Measurements from ENCODE around the gene TOE1. TPM values are rescaled to one million over a fixed set of nuclear protein-coding genes. Genes with fewer than 3 reads are reported as not detected.

TOE1 gene
- total RNA-seq, 1 donor from 2014 or later: 7.5 TPM

GRCh38 chr1:45346473-45346872 is 6.5 kb downstream of the TOE1 start:
- Mint-ChIP-seq H3K9me3 (ENCODE audit: unreplicated experiment) (peaks cover 2% of the 10 kb centered on the region), H3K4me3 (ENCODE audit: unreplicated experiment) (no peak overlapping the region), H3K27me3 (ENCODE audit: unreplicated experiment) (peaks cover 4% of the 10 kb centered on the region), H3K27ac (ENCODE audit: unreplicated experiment) (no peak overlapping the region), H3K36me3 (ENCODE audit: unreplicated experiment) (peaks cover 4% of the 10 kb centered on the region), H3K4me1 (ENCODE audit: low read depth, unreplicated experiment) (no peaks in the 10 kb centered on the region)
- TF ChIP-seq CTCF (IDR thresholded peaks at IDR 0.05; ENCODE audit: partially characterized antibody, unreplicated experiment): no peak
- no peak for DNase-seq

- Mint-ChIP-seq H3K27ac (ENCODE audit: unreplicated experiment) (no peak overlapping the region), H3K9me3 (ENCODE audit: unreplicated experiment) (peaks cover 2% of the 10 kb centered on the region), H3K4me3 (ENCODE audit: unreplicated experiment) (no peak overlapping the region), H3K27me3 (ENCODE audit: unreplicated experiment) (peaks cover 4% of the 10 kb centered on the region), H3K4me1 (ENCODE audit: low read depth, unreplicated experiment) (no peaks in the 10 kb centered on the region), H3K36me3 (ENCODE audit: unreplicated experiment) (peaks cover 4% of the 10 kb centered on the region)
- DNase-seq: no peak
- no peak for TF ChIP-seq CTCF (IDR thresholded peaks at IDR 0.05; ENCODE audit: partially characterized antibody, unreplicated experiment)
Measured at GRCh38 chr1:45348020-45348419, 8.1 kb downstream of the TOE1 start.

GRCh38 chr1:45348609-45348965 is 8.6 kb downstream of the TOE1 start:
- Mint-ChIP-seq H3K4me1 (ENCODE audit: low read depth, unreplicated experiment) (no peaks in the 10 kb centered on the region), H3K27ac (ENCODE audit: unreplicated experiment) (no peak overlapping the region), H3K4me3 (ENCODE audit: unreplicated experiment) (no peak overlapping the region), H3K27me3 (ENCODE audit: unreplicated experiment) (peaks cover 4% of the 10 kb centered on the region), H3K9me3 (ENCODE audit: unreplicated experiment) (peaks cover 2% of the 10 kb centered on the region), H3K36me3 (ENCODE audit: unreplicated experiment) (peaks cover 4% of the 10 kb centered on the region)
- no peak for DNase-seq
- no peak for TF ChIP-seq CTCF (IDR thresholded peaks at IDR 0.05; ENCODE audit: partially characterized antibody, unreplicated experiment)

GRCh38 chr1:45348966-45349677 is 9.2 kb downstream of the TOE1 start:
- Mint-ChIP-seq H3K27ac (ENCODE audit: unreplicated experiment) (no peak overlapping the region), H3K4me1 (ENCODE audit: low read depth, unreplicated experiment) (no peaks in the 10 kb centered on the region), H3K4me3 (ENCODE audit: unreplicated experiment) (no peak overlapping the region)

More at GRCh38 chr1:45348966-45349677, 9.2 kb downstream of the TOE1 start:
- no peak for DNase-seq
- peaks cover 4% of the 10 kb centered on the region for H3K36me3 Mint-ChIP-seq (ENCODE audit: unreplicated experiment)
- TF ChIP-seq CTCF (IDR thresholded peaks at IDR 0.05; ENCODE audit: partially characterized antibody, unreplicated experiment): no peak
- H3K27me3 Mint-ChIP-seq (ENCODE audit: unreplicated experiment): peaks cover 4% of the 10 kb centered on the region
- H3K9me3 Mint-ChIP-seq (ENCODE audit: unreplicated experiment): peaks cover 2% of the 10 kb centered on the region
